Endothelial cell of umbilical vein (primary cell): ENCODE results near the gene CSNK2A3. TPM values are rescaled to one million over a fixed set of nuclear protein-coding genes. Genes with fewer than 3 reads are reported as not detected.

ENCODE experiments used
- BruUV-seq: library from RNA; stranded (reverse); fragments of 400-500 nt; replicated peaks from 2 replicates; lab custom pipeline; 2021; lab: Mats Ljungman, UMichigan
- CTCF ChIA-PET: fragments of 300-600, 350-600 bp; sonication (Branson Sonifier 250); formaldehyde crosslinking; loops from one replicate; lab custom pipeline; 2021; ENCODE audit warnings: antibody characterized with exemption, inconsistent platforms; lab: Charles Lee
- POLR2A ChIA-PET: fragments of 300-600, 350-600 bp; sonication (Branson Sonifier 250); formaldehyde crosslinking; loops from one replicate; lab custom pipeline; 2021; ENCODE audit warnings: antibody characterized with exemption, inconsistent platforms; lab: Charles Lee
- DNase-seq: peaks from one replicate; pipeline ENCODE4 v3.0.0-alpha.2; 2011; ENCODE audit warnings: low read depth, low spot score
- FAIRE-seq: peaks from 2 replicates; lab custom pipeline; 2011; peaks lifted over from hg19 to GRCh38; lab: Jason Lieb, UNC
- H2AFZ ChIP-seq: 2 replicates; pipeline ENCODE4 v1.6.0; 2012; ENCODE audit warnings: low read depth, low read length, control low read depth, inconsistent platforms
- H3K27ac ChIP-seq: 2 replicates; pipeline ENCODE4 v1.5.1; 2011; ENCODE audit warnings: low read depth, mild to moderate bottlenecking, control low read depth, low read length, moderate library complexity; ENCODE audit not compliant: insufficient read depth
- H3K27me3 ChIP-seq, 2 experiments: 2 replicates each; pipeline versions ENCODE4 v1.6.0 to v1.6.1; 2011; ENCODE audit warnings: low read length in 2 of 2, mixed read lengths in 1 of 2; ENCODE audit not compliant: control insufficient read depth in 2 of 2, insufficient read depth in 2 of 2
- H3K36me3 ChIP-seq, 2 experiments: 2 replicates in 1 of 2; 3 replicates in 1 of 2; pipeline ENCODE4 v1.5.1; 2011; ENCODE audit warnings: low read length in 2 of 2, mild to moderate bottlenecking in 1 of 2, moderate library complexity in 1 of 2; ENCODE audit not compliant: control insufficient read depth in 2 of 2, insufficient read depth in 2 of 2; ENCODE audit errors: extremely low read depth in 1 of 2
- H3K4me1 ChIP-seq: 3 replicates; pipeline ENCODE4 v1.5.1; 2011; ENCODE audit warnings: mild to moderate bottlenecking, low read length; ENCODE audit not compliant: control insufficient read depth, insufficient read depth; ENCODE audit errors: extremely low read depth
- H3K4me2 ChIP-seq: 2 replicates; pipeline ENCODE4 v1.6.1; 2011; ENCODE audit warnings: low read length, control low read depth, mixed read lengths; ENCODE audit not compliant: insufficient read depth
- H3K4me3 ChIP-seq, 3 experiments: fragments of 200-600 bp in 1 of 3; sonication (generic), shearing (Covaris generic) in 1 of 3; replicated peaks in 1 of 3; 2 replicates each; pipeline ENCODE4 v1.5.1; 2011 to 2016; ENCODE audit warnings: control low read depth in 3 of 3, low read length in 3 of 3, mild to moderate bottlenecking in 2 of 3, inconsistent platforms in 1 of 3, low read depth in 1 of 3, moderate library complexity in 1 of 3; ENCODE audit not compliant: insufficient read depth in 1 of 3
- H3K79me2 ChIP-seq: 2 replicates; pipeline ENCODE4 v1.6.0; 2012; ENCODE audit warnings: low read length, inconsistent platforms; ENCODE audit not compliant: control insufficient read depth, insufficient read depth
- H3K9ac ChIP-seq: replicated peaks from 2 replicates; pipeline ENCODE3; 2011; ENCODE audit warnings: low read length, control low read depth; ENCODE audit not compliant: insufficient read depth; ENCODE audit errors: extremely low read depth
- H3K9me1 ChIP-seq: replicated peaks from 3 replicates; pipeline ENCODE4 v1.6.0; 2011; ENCODE audit warnings: mild to moderate bottlenecking, low read length; ENCODE audit not compliant: control insufficient read depth, insufficient read depth; ENCODE audit errors: extremely low read depth
- H3K9me3 ChIP-seq: replicated peaks from 2 replicates; pipeline ENCODE4 v1.5.1; 2012; ENCODE audit warnings: low read length, inconsistent platforms; ENCODE audit not compliant: control insufficient read depth, insufficient read depth
- H4K20me1 ChIP-seq: replicated peaks from 2 replicates; pipeline ENCODE3; 2011; ENCODE audit warnings: mild to moderate bottlenecking, low read length; ENCODE audit not compliant: control insufficient read depth, insufficient read depth; ENCODE audit errors: extremely low read depth
- EZH2 ChIP-seq: IDR thresholded peaks from 2 replicates; pipeline ENCODE4 v1.6.1; 2012; ENCODE audit warnings: borderline replicate concordance, low read depth, mild to moderate bottlenecking, moderate library complexity, low read length, inconsistent platforms; ENCODE audit not compliant: severe bottlenecking
- FOS ChIP-seq: IDR thresholded peaks from 2 replicates; pipeline ENCODE4 v1.6.1; 2011; ENCODE audit warnings: mild to moderate bottlenecking, low read length, moderate library complexity, borderline replicate concordance; ENCODE audit not compliant: insufficient read depth
- GATA2 ChIP-seq: IDR thresholded peaks from 2 replicates; pipeline ENCODE4 v1.7.0; 2011; ENCODE audit warnings: low read depth, mild to moderate bottlenecking, moderate library complexity, mixed read lengths, low read length; ENCODE audit not compliant: insufficient read length, insufficient read depth
- JUN ChIP-seq: IDR thresholded peaks from 2 replicates; pipeline ENCODE4 v1.6.1; 2011; ENCODE audit warnings: borderline replicate concordance, low read depth; ENCODE audit not compliant: insufficient read length, insufficient read depth
- MYC ChIP-seq: IDR thresholded peaks from one replicate; pipeline ENCODE4 v1.6.1; 2011; ENCODE audit warnings: mild to moderate bottlenecking, low read depth, low read length
- POLR2A ChIP-seq: IDR thresholded peaks from 2 replicates; pipeline ENCODE4 v1.6.1; 2012; ENCODE audit warnings: low read depth, mild to moderate bottlenecking, control low read depth, low read length
- POLR2AphosphoS5 ChIP-seq: IDR thresholded peaks from 2 replicates; pipeline ENCODE4 v1.6.1; 2012; ENCODE audit warnings: low read depth, mild to moderate bottlenecking, control low read depth, low read length, moderate library complexity; ENCODE audit not compliant: insufficient read depth
- dilution Hi-C: fragments of 300-500 bp; cut with MboI; formaldehyde crosslinking; loops from one replicate; pipeline ENCODE4 v1.15.0; 2019; ENCODE audit warnings: low sequenced_read_pairs; ENCODE audit not compliant: extremely low pct_ligation_motif_present
- intact Hi-C: fragments of 100-400 bp; cut with micrococcal nuclease; formaldehyde crosslinking; loops from one replicate; pipeline ENCODE4 v1.10.0; 2022
- polyA plus RNA-seq, 4 experiments: library from polyadenylated mRNA; depleted of rRNA in 3 of 4; stranded (reverse) in 3 of 4; unstranded in 1 of 4; fragments of >200 nt; gene quantifications; 2 replicates each; pipeline versions ENCODE4 v1.2.1 to v1.2.3, GENCODE V29; 2011 to 2012; ENCODE audit warnings: missing spikeins in 1 of 4
- total RNA-seq: library from RNA; stranded (reverse); gene quantifications from 2 replicates; pipeline ENCODE4 v1.2.3, GENCODE V29; 2021
- TF ChIP-seq, protein P1 (sequence below), 2 donors: IDR thresholded peaks; 1 replicate in 1 of 2; 2 replicates in 1 of 2; pipeline ENCODE4 v1.5.1; 2011; ENCODE audit warnings: low read length in 2 of 2, mild to moderate bottlenecking in 2 of 2, moderate library complexity in 2 of 2, control low read depth in 1 of 2, inconsistent platforms in 1 of 2, low read depth in 1 of 2; ENCODE audit not compliant: insufficient read depth in 1 of 2; ENCODE audit errors: extremely low read depth in 1 of 2
- TF ChIP-seq, protein P2 (sequence below): IDR thresholded peaks from 2 replicates; pipeline ENCODE4 v1.6.1; 2011; ENCODE audit not compliant: insufficient read depth, insufficient read length

The CSNK2A3 gene
- total and polyA plus RNA-seq, 2 donors (not counting 3 experiments of a cell fraction or from before 2014, with no cell fraction given): 0.41 TPM; not detected in 1

DNA sequence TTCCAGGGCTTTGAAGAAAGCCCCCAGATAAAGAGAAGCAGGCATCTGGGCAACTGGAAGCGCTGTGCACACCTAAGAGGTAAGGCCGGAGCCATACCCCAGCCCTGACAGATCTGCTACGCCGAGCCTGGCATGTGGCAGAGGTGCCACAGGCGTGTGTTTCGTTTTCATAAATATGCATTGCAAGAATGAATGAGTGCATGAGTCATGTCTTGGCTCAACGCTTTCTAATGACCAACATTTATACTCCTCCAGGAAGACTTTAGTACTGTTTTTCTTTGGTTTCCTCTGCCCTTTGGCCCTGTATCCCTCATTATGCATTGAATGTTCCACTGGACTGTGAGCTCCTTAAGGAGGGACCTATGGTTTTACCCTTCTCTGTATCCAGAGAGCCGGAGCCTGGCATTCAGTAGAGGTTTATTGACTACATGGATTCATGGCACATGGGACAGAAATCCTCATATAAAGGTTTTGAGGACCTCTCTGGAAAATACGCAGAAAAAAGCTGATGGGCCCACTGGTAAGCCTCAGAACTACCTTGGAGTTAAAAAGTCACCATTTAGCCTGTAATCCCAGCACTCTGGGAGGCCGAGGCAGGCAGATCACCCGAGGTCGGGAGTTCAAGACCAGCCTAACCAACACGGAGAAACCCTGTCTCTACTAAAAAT is 38.9 kb upstream of the CSNK2A3 start:
- Histone ChIP-seq H3K36me3 (no peaks in the 10 kb centered on the region), H3K9ac (no peak overlapping the region), H3K27ac (peak overlapping the region; percentile 8), H2AFZ (no peak overlapping the region), H3K4me2 (peak overlapping the region; percentile 36), H3K9me1 (no peaks in the 10 kb centered on the region), H3K4me3 (no peak overlapping the region), H3K4me1 (peaks cover 14% of the 10 kb centered on the region), H3K79me2 (no peaks in the 10 kb centered on the region), H3K9me3 (no peaks in the 10 kb centered on the region), H3K27me3 (peaks cover 2 to 4% of the 10 kb centered on the region in 2 experiments), H4K20me1 (no peaks in the 10 kb centered on the region)
- DNase-seq (peak; percentile 90), FAIRE-seq (peak; percentile 99)
- POLR2A ChIA-PET: no interaction called here
- TF ChIP-seq JUN: peak; percentile 88
- peak; percentile 83 for TF ChIP-seq FOS
- peak; percentile 26 for TF ChIP-seq POLR2AphosphoS5
- TF ChIP-seq GATA2: no peak
- CTCF ChIA-PET: interaction anchor here (0.8 to 1.0 kb wide), 2 partner anchors 9 to 25 kb away, joined by 3 read pairs; no protein-coding TSS in a partner anchor
- BruUV-seq: no TSS peak
- dilution Hi-C loops: no loop called here
- intact Hi-C loops: no loop called here

DNA sequence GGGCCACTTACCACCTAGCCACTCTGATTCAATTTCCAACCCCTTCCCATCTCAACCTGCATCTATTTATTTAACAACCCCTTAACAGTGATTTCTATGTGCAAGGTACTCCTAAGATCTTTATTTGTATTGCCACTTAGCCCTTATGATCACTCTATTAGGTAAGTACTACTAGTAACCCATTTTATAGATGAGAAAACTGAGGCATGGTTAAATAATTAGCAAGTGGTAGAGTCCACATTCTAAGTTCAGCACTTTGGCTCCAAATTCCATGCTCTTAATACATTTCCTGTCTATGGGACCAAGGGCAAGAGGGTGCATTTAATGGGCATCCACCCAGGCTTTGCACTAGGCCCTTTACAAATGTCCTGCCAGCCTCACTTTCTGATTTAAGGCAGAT is 38.1 kb upstream of the CSNK2A3 start:
- H3K79me2 ChIP-seq: no peaks in the 10 kb centered on the region
- dilution Hi-C loops (no loop called here), intact Hi-C loops (no loop called here)
- CTCF ChIA-PET: no interaction called here
- H3K9me1 ChIP-seq: no peaks in the 10 kb centered on the region
- H3K4me3 ChIP-seq: no peak overlapping the region
- H3K4me2 ChIP-seq: no peak overlapping the region
- no TSS peak for BruUV-seq
- DNase-seq: no peak
- H3K9me3 ChIP-seq: no peaks in the 10 kb centered on the region
- TF ChIP-seq POLR2A (no peak), MYC (no peak), EZH2 (no peak), POLR2AphosphoS5 (no peak), FOS (no peak), JUN (no peak), GATA2 (no peak)
- TF ChIP-seq, protein P1, sequence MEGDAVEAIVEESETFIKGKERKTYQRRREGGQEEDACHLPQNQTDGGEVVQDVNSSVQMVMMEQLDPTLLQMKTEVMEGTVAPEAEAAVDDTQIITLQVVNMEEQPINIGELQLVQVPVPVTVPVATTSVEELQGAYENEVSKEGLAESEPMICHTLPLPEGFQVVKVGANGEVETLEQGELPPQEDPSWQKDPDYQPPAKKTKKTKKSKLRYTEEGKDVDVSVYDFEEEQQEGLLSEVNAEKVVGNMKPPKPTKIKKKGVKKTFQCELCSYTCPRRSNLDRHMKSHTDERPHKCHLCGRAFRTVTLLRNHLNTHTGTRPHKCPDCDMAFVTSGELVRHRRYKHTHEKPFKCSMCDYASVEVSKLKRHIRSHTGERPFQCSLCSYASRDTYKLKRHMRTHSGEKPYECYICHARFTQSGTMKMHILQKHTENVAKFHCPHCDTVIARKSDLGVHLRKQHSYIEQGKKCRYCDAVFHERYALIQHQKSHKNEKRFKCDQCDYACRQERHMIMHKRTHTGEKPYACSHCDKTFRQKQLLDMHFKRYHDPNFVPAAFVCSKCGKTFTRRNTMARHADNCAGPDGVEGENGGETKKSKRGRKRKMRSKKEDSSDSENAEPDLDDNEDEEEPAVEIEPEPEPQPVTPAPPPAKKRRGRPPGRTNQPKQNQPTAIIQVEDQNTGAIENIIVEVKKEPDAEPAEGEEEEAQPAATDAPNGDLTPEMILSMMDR (IDR thresholded peaks at IDR 0.05; ENCODE audit: extremely low read depth in 1 of 2, insufficient read depth in 1 of 2, low read depth in 1 of 2, low read length in 2 of 2): no peak
- TF ChIP-seq, protein P2, sequence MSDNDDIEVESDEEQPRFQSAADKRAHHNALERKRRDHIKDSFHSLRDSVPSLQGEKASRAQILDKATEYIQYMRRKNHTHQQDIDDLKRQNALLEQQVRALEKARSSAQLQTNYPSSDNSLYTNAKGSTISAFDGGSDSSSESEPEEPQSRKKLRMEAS: no peak
- H3K36me3 ChIP-seq: no peaks in the 10 kb centered on the region
- H3K4me1 ChIP-seq: peaks cover 14% of the 10 kb centered on the region
- POLR2A ChIA-PET: no interaction called here
- peaks cover 0 to 2% of the 10 kb centered on the region in 2 experiments for H3K27me3 ChIP-seq
- H3K27ac ChIP-seq: no peak overlapping the region
- FAIRE-seq: no peak
- no peak overlapping the region for H2AFZ ChIP-seq
- H3K9ac ChIP-seq: no peak overlapping the region
- H4K20me1 ChIP-seq: no peaks in the 10 kb centered on the region
